ENCODE results near the gene CATSPER1.

GRCh38 chr11:66064571-66064970 is 38.3 kb upstream of the CATSPER1 start:
- TF ChIP-seq CTCF (IDR thresholded peaks at IDR 0.05) (no peak), MAX (IDR thresholded peaks at IDR 0.05) (no peak), NR3C1 (IDR thresholded peaks at IDR 0.05) (no peak), EP300 (IDR thresholded peaks at IDR 0.05) (no peak), RARB (CRISPR knock-in tag; IDR thresholded peaks at IDR 0.05) (no peak), REST (IDR thresholded peaks at IDR 0.05) (no peak), NPAS2 (CRISPR knock-in tag; IDR thresholded peaks at IDR 0.05; ENCODE audit: borderline replicate concordance) (no peak)
